Right cardiac atrium (tissue), 5 donors: ENCODE results near the gene PDE7B. TPM values are rescaled to one million over a fixed set of nuclear protein-coding genes. Genes with fewer than 3 reads are reported as not detected.
A peak's percentile ranks its signal among the peaks of the same experiment; 100 is the strongest.
"Not testable (repeated sequence)": the region's sequence is repeated elsewhere in the genome, so short reads cannot be mapped to it uniquely, and the experiment has no call there.

Experiments
- ATAC-seq, 2 donors: fragments of 200-7000 bp; cut with Tn5 transposase; one replicate each; pipeline versions ENCODE4 v1.8.0 to v1.9.1; 2020; ENCODE audit warnings: moderate library complexity in 2 of 2, mild to moderate bottlenecking in 1 of 2
- DNase-seq, 3 donors: peaks; one replicate each; pipeline ENCODE4 v3.0.0-alpha.2; 2020
- H3K27ac ChIP-seq: one replicate; pipeline ENCODE4 v1.5.1; 2013; ENCODE audit warnings: mild to moderate bottlenecking, low read length, control low read depth, moderate library complexity
- H3K27me3 ChIP-seq: one replicate; pipeline ENCODE4 v1.6.1; 2013; ENCODE audit not compliant: control insufficient read depth, insufficient read depth
- H3K4me1 ChIP-seq: one replicate; pipeline ENCODE4 v1.6.1; 2013; ENCODE audit warnings: low read length; ENCODE audit not compliant: control insufficient read depth, insufficient read depth
- H3K4me3 ChIP-seq: one replicate; pipeline ENCODE4 v1.5.1; 2013; ENCODE audit warnings: low read length, control low read depth
- H3K9me3 ChIP-seq: one replicate; pipeline ENCODE4 v1.6.1; 2013; ENCODE audit warnings: low read length; ENCODE audit not compliant: control insufficient read depth
- WGBS: extraction: QIAGEN DNeasy Blood & Tissue Kit; methylation state at CpG from one replicate; pipeline ENCODE4 v1.1.7; 2013; 5-methylcytosine and 5-hydroxymethylcytosine counted together
- intact Hi-C, 4 donors: fragments of 100-400 bp; cut with DNase I; formaldehyde crosslinking; loops; one replicate each; pipeline versions ENCODE4 v1.11.0 to v1.14.0; 2022 to 2023
- polyA plus RNA-seq: library from polyadenylated mRNA; stranded (reverse); fragments of 200-250 nt; gene quantifications from one replicate; pipeline ENCODE4 v1.2.3, GENCODE V29; 2013
- total RNA-seq, 4 donors: library from RNA; stranded (reverse); fragmentation: NEBNext Ultra II Directional; extraction: Animal tissue kit (Norgen Biotek cat#: 25700); gene quantifications; one replicate each; pipeline ENCODE4 v1.2.1, GENCODE V29; 2021
- donor health status: healthy with polysubstance abuse.
- donor health status: DM: no; HTN: yes; CAD: no.
- donor health status: DM: no; HTN: no; CAD: no.
- donor health status: DM: no; HTN: yes; CAD: no; lungs with severe emphysema.
- donor health status: DM: yes; HTN: yes; CAD: no.

PDE7B gene
- total and polyA plus RNA-seq, 5 donors, result 2.9 to 11.6 (median 8.3) TPM

- Histone ChIP-seq H3K4me3 (no peak overlapping the region), H3K27me3 (no peaks in the 10 kb centered on the region), H3K9me3 (no peaks in the 10 kb centered on the region), H3K27ac (no peak overlapping the region), H3K4me1 (peaks cover 3% of the 10 kb centered on the region)
- WGBS, result 85% methylated on average over 5 of the region's 5 CpGs
- DNase-seq (no peak), ATAC-seq (no peak)
- intact Hi-C loops, result no loop called here
Observed at GRCh38 chr6:136134268-136134667, 282.8 kb downstream of the PDE7B start.

GRCh38 chr6:136134751-136135150 lies 283.2 kb downstream of the PDE7B start:
- peaks cover 3% of the 10 kb centered on the region for H3K4me1 ChIP-seq
- WGBS, result 64% methylated on average over 3 of the region's 3 CpGs
- ATAC-seq, result no peak

GRCh38 chr6:136136274-136136673 lies 284.8 kb downstream of the PDE7B start:
- no peak for ATAC-seq
- WGBS, result 78% methylated on average over 2 of the region's 2 CpGs

More at GRCh38 chr6:136134751-136135150, 283.2 kb downstream of the PDE7B start:
- intact Hi-C loops, result no loop called here
- no peak overlapping the region for H3K27ac ChIP-seq
- no peak for DNase-seq
- no peaks in the 10 kb centered on the region for H3K27me3 ChIP-seq
- no peak overlapping the region for H3K4me3 ChIP-seq
- H3K9me3 ChIP-seq, result no peaks in the 10 kb centered on the region

GRCh38 chr6:136137008-136137692 lies 285.6 kb downstream of the PDE7B start:
- Histone ChIP-seq H3K27ac (no peak overlapping the region), H3K4me3 (no peak overlapping the region), H3K4me1 (no peaks in the 10 kb centered on the region), H3K9me3 (no peaks in the 10 kb centered on the region), H3K27me3 (no peaks in the 10 kb centered on the region)
- peak; percentile 93 for ATAC-seq
- intact Hi-C loops, result no loop called here
- 25% methylated on average over 3 of the region's 3 CpGs for WGBS
- no peak for DNase-seq

More at GRCh38 chr6:136136274-136136673, 284.8 kb downstream of the PDE7B start:
- no peak for DNase-seq
- intact Hi-C loops, result no loop called here
- Histone ChIP-seq H3K27ac (no peak overlapping the region), H3K4me1 (no peaks in the 10 kb centered on the region), H3K9me3 (no peaks in the 10 kb centered on the region), H3K4me3 (no peak overlapping the region), H3K27me3 (no peaks in the 10 kb centered on the region)

GRCh38 chr6:136137739-136138402 lies 286.4 kb downstream of the PDE7B start:
- ATAC-seq, result no peak
- 76% methylated on average over 3 of the region's 3 CpGs for WGBS
- no peaks in the 10 kb centered on the region for H3K4me1 ChIP-seq
- no peak for DNase-seq
- no peaks in the 10 kb centered on the region for H3K27me3 ChIP-seq
- no peak overlapping the region for H3K27ac ChIP-seq
- H3K9me3 ChIP-seq, result no peaks in the 10 kb centered on the region
- intact Hi-C loops, result no loop called here
- H3K4me3 ChIP-seq, result no peak overlapping the region

- H3K27ac ChIP-seq, H3K27me3 ChIP-seq, H3K4me3 ChIP-seq, H3K4me1 ChIP-seq, ATAC-seq, DNase-seq, intact Hi-C loops, H3K9me3 ChIP-seq: not testable (repeated sequence)
- 97% methylated on average over 5 of the region's 6 CpGs for WGBS
Observed at GRCh38 chr6:136139111-136139510, 287.6 kb downstream of the PDE7B start.

- no peak for ATAC-seq
- no peaks in the 10 kb centered on the region for H3K27me3 ChIP-seq
Observed at GRCh38 chr6:136144251-136145023, 292.9 kb downstream of the PDE7B start.

GRCh38 chr6:136146130-136146529 lies 294.6 kb downstream of the PDE7B start:
- Histone ChIP-seq H3K27me3 (no peaks in the 10 kb centered on the region), H3K27ac (peak overlapping the region; percentile 80), H3K9me3 (no peaks in the 10 kb centered on the region), H3K4me1 (peaks cover 2% of the 10 kb centered on the region), H3K4me3 (no peak overlapping the region)
- WGBS, result 31% methylated on average over 2 of the region's 2 CpGs
- DNase-seq (no peak), ATAC-seq (peak; percentile 62 to 70)
- intact Hi-C loops, result no loop called here

More at GRCh38 chr6:136144251-136145023, 292.9 kb downstream of the PDE7B start:
- Histone ChIP-seq H3K9me3 (no peaks in the 10 kb centered on the region), H3K27ac (no peak overlapping the region), H3K4me3 (no peak overlapping the region), H3K4me1 (peaks cover 2% of the 10 kb centered on the region)
- no peak for DNase-seq
- intact Hi-C loops, result no loop called here

- intact Hi-C loops, result no loop called here
- peak; percentile 64 to 75 for ATAC-seq
Observed at GRCh38 chr6:136147342-136147741, 295.8 kb downstream of the PDE7B start.

GRCh38 chr6:136148051-136148450 lies 296.6 kb downstream of the PDE7B start:
- ATAC-seq, result no peak
- no peak overlapping the region for H3K27ac ChIP-seq
- intact Hi-C loops, result no loop called here
- no peak for DNase-seq
- 83% methylated on average over 1 of the region's 1 CpG for WGBS
- H3K27me3 ChIP-seq, result no peaks in the 10 kb centered on the region
- no peak overlapping the region for H3K4me3 ChIP-seq
- no peaks in the 10 kb centered on the region for H3K9me3 ChIP-seq
- peaks cover 2% of the 10 kb centered on the region for H3K4me1 ChIP-seq

More at GRCh38 chr6:136147342-136147741, 295.8 kb downstream of the PDE7B start:
- Histone ChIP-seq H3K27me3 (no peaks in the 10 kb centered on the region), H3K9me3 (no peaks in the 10 kb centered on the region), H3K4me3 (no peak overlapping the region), H3K4me1 (peaks cover 2% of the 10 kb centered on the region), H3K27ac (no peak overlapping the region)
- DNase-seq, result peak in 1 of 3 donors; percentile 33
- WGBS, result 75% methylated on average over 2 of the region's 2 CpGs

- peak in 1 of 2 donors; percentile 23 for ATAC-seq
- Histone ChIP-seq H3K9me3 (no peaks in the 10 kb centered on the region), H3K4me1 (peaks cover 2% of the 10 kb centered on the region), H3K27me3 (no peaks in the 10 kb centered on the region), H3K4me3 (no peak overlapping the region), H3K27ac (peak overlapping the region; percentile 72)
- no peak for DNase-seq
- WGBS, result 90% methylated on average over 5 of the region's 5 CpGs
- intact Hi-C loops, result no loop called here
Observed at GRCh38 chr6:136148523-136148922, 297.0 kb downstream of the PDE7B start.
